ENCODE results near the gene IGSF11.
"Not testable (repeated sequence)": the region's sequence is repeated elsewhere in the genome, so short reads cannot be mapped to it uniquely, and the experiment has no call there.

The IGSF11 gene, protein sequence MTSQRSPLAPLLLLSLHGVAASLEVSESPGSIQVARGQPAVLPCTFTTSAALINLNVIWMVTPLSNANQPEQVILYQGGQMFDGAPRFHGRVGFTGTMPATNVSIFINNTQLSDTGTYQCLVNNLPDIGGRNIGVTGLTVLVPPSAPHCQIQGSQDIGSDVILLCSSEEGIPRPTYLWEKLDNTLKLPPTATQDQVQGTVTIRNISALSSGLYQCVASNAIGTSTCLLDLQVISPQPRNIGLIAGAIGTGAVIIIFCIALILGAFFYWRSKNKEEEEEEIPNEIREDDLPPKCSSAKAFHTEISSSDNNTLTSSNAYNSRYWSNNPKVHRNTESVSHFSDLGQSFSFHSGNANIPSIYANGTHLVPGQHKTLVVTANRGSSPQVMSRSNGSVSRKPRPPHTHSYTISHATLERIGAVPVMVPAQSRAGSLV

DNA sequence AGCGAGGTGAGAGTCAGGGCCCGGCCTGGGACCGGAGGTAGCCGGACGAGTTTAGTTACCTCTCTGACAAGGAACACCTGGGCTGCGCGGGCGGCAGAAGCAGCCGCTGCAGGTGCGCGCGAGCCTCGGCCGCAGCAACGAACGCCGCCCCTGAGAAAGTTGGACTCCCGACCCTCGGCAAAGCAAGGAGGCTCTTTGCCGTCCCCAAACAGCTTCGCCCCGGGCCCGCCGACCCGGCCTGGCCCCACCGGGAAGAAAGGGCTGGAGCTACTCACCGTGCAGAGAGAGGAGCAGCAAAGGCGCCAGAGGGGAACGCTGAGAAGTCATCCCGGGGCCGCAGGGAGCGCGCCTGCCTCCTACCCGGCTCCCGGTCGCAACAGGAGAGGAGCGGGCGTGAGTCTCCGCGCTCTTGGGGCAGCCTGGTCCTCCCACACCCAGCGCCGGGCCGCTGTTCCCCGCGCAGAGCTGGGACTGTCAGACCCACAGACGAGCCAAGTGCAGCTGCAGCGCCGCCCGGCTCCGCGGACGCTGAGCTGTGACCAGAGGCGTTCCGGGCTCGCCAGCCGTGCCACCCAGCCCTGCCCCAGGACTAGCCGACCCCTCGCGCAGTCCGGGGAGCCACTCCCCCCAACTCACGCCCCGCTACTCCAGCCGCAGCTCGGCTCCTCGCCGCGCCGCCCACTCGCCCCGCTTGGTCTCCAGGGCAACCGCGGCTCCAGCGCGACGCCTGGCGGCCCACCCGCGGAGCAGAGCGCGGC, at the start of gene IGSF11:
Gene IGSF11 (minus strand): TSS at position 591 of the 758 bp plus-strand sequence. CDS start 264 bp downstream, at position 327.
- DNase-seq: peak; percentile 82

GRCh38 chr3:119080364-119080763, 45.7 kb upstream of the IGSF11 start:
- no peak for DNase-seq

- DNase-seq: no peak
Measured at GRCh38 chr3:119073258-119074001, 38.8 kb upstream of the IGSF11 start.

GRCh38 chr3:119072451-119072850, 37.8 kb upstream of the IGSF11 start:
- not testable (repeated sequence) for DNase-seq

DNA sequence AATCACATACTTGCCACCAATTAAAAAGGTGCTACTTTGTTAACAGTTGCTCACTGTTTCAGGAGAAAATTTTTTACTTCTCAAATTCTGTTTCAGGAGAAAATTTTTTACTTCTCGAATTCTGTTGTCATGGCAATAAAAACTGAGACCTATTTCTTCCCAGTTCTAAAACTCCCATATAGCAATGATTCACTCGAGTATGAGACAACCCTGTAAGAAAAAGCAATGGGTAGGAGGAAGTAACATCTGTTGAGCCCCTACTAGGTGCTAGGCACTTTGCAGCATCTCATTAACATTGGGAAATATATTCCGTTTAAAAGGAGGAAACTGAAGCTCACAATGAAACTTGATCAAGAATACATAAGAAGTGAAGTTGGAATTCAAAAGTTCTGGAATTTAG, 35.1 kb upstream of the IGSF11 start:
- no peak for DNase-seq

DNA sequence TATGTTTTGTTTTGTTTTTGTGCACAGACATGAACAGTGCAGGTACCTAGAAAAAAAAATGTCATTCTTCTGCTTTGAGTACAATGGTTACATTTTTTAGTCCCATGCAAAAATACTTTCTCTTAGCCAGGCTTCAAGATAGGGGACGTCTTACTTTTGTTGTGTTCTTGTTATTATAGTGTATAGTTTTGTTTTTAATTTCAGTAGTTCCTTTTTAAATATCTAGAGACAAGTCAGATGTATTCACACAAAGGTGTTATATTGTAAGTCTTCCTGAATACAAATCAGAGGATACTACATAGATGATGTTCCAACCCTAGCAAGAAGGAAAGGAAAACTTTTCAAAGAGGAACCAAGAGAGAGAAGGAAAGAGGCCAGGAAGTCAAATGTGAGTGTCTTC, 28.8 kb upstream of the IGSF11 start:
- no peak for DNase-seq

DNA sequence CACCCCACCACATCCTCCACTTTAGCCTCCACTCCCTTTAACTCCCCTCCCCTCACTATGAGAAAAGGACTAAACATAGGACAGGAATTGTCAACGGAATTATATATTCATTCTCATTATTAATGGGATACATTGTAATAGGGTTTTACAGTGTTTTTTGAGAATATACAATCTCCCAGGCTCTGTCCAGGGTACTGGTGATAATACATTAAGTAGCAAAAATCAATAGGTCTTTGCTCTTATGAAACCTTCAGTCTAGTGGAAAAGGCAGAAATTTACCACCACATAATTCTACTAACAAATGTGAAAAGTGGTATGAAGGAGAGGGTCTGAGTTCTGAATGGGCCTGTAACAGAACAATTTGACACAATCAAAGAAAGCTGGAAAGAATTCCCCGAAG, 28.2 kb upstream of the IGSF11 start:
- no peak for DNase-seq

- no peak for DNase-seq
Measured at GRCh38 chr3:119044593-119044992, 9.9 kb upstream of the IGSF11 start.

DNA sequence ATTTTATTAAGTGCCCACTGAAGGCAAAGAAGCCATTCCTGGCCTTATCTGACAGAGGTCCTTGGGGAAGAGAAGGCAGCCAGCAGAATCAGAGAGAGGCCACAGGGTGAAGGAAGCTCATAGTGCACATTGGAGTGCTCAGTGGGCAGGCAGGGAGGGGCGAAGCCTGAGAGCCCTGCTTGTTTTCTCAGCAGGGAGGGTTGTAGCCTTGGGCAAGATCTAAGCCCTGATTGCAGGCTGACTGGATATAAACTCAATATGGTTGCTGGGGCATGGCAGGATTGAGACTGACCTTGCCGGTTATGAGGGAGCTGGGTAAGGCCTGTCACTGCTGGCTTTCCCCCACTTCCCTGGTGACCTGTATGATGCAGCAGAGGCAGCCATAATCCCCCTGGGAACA, 7.5 kb upstream of the IGSF11 start:
- DNase-seq: no peak

DNA sequence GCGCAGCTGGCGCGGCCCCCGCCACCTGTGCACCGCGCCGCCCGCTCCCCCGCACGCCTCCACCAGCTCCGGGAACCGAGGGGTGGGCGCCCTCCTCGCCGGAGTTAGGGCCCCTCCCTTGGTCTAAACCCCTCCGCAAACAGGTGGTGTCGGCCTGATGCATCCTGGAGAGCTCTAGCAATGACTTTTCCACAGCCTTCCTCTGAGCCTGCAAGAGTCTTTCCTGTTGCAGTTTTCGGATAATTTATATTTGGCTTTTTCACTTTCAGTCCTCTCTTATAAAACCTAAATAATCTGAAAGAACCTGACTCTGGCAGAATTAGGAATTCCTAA, 334 bp upstream of the IGSF11 start:
- no peak for DNase-seq

DNA sequence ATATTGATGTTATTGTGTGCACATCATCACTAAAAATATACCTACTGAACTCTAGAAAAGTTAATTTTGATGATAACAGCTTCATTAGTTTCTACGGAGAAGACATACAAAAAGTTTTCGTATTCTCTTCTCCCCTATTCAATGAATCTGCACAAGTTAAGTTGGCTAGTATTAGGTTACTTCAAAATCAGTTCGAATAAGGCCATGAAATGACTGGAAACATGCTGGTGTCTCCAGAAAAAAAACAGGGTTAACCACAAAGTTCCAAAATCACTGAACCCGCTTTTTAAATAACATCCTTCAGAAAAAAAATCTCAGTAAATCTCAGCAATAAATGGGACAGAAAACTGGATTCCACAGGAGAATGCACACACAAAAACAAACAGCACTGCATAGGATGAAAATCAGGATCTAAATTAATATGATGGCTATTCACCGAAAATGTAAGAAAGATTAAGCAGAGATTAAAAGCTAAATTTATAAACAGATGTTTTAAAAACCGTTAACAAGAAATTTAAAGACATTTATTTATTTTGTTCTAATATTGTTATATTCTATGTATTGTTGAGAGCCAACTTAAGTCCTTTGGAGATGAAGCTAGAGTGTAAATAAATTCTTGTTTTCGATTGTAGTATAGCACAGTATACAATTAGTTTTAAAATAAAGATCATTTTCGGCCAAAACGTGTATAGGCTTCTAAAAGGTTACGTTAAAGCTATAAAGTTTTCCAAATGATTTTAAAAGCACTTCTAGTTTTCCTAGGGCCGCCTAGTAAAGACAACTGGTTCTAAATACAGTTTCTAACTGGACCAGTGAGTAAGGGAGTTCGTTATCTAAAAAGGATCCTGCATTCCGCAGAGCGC, 1.0 kb downstream of the IGSF11 start:
- DNase-seq: no peak

DNA sequence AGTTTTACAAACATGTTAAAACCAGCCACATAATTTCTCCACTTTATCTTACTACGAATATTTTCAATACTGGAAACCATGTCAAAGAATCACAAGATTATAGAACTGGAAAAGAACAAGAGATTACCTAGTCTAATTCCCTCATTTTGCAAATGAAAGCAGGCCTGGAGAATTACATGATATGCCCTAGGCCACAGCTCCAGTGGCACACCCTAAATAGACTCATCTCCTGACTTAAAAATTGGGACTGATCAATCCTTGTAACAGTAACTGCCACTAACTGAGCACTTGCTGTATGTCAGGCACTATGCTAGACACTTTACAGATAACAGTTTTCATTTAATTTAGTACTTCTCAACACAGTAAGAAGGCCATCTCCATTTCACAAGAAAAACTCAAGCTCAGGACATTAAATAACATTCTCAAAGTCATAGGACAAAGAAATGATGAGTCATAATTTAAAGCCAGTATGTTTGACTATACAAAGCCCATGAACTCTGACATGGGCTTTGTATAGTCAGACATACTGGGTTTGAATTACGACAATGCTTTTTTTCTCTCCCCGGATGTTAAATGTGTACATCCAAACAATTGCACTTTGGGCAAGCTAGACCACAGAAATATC, 9.4 kb downstream of the IGSF11 start:
- no peak for DNase-seq

- DNase-seq: no peak
Measured at GRCh38 chr3:119019767-119020518, 14.7 kb downstream of the IGSF11 start.

DNA sequence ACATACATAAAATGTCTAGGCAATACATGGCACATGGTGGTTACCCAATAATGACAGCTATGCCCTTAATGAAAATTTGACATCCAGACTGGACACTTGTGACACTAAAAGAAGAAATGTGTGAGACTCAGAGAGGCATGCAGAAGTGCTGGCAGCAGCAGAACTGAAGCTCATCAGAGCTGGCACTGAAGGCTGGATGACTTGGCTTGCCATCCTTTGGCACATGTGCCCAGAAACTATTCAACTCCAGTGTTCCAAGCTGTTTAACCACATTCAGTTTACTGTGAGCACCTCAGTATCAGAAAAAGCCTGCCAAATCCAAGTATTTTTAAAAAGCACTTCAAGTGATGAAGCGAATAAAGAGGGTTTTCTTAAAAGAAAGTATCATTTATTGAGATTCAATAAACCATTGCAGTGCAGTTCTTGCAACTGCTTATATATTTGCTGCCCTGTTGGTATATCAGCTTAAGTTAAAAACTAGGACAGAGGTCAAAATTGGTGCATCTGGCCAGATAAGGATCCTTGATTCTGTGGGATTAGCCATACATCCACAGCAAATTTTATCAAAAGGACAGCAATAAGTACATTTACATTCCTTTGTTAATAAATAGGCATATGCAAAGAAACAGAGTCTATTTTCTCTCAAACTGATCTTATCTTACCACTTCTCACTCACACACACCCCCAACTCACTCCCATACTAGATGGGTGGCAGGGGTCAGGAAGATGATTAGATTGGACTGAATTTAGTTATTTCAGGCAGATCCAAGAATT, 15.8 kb downstream of the IGSF11 start:
- no peak for DNase-seq

DNA sequence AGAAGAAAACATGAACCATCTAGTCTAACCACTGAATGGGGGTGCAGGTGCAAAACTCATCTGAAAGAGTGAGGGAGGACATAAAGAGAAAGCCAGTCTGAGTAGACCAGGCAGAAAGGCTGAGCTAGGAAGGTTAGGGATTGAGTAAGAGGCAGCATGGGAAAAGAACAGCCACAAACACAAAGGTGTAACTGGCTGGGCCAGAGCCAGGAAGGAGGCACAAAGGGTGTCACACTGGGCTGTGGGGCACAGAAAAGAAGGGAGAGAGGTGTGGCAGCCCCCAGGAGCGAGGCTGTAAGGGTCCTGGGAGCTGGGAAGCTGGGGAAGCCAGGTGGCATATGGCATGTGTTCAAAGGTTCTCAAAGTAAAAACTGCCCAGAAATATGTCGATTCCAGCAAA, 18.7 kb downstream of the IGSF11 start:
- no peak for DNase-seq

DNA sequence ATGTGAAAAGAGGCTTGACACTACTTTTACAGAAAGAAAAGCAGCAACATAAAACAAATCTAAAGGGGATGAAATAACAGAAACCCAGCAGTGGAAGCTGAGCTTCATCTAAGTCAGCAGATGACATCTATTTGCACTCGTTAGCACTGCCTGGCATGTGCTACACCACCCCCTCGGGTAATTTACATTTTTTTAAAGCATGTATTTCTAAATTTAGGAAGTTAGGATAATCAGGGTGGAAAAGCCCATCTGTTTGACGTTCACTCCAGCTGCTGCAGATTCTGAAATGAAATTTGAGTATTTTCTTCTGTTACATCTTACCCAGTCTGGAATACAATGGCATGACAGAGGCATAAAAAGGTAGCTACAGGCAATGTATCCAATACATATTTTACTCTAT, 20.7 kb downstream of the IGSF11 start:
- no peak for DNase-seq

GRCh38 chr3:119011528-119011927, 23.1 kb downstream of the IGSF11 start:
- no peak for DNase-seq

- DNase-seq: no peak
Measured at GRCh38 chr3:118997190-118997589, 37.5 kb downstream of the IGSF11 start.

DNA sequence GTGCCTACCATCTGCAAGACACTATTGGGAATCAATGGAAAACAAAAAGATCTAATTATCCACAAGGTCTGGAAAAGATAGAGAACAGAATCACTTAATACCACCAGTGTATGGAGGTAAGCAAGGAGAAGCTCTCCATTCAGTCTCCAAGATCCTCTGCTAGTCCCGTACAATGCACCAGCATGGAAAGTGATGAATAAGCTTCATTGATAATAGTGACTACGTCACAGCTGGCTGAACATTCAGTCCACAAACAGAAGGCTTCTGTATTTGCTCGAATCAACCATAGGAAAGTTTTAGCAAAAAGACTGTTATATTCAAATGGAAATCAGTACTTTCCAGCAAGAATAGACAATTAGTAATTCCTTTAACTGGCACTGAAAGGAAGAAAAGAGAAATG, 42.9 kb downstream of the IGSF11 start:
- DNase-seq: no peak

GRCh38 chr3:118990823-118991560, 43.7 kb downstream of the IGSF11 start:
- no peak for DNase-seq

Measured in NCI-H1092 treated with DMSO at 0.1 percent for 48 hours (cell line).